GM12865 (cell line): ENCODE results near the gene PRPSAP2.

Experiments used
- DNase-seq: peaks from one replicate; pipeline ENCODE4 v3.0.0; 2010; ENCODE audit warnings: low read depth
- H3K4me3 ChIP-seq: 2 replicates; pipeline ENCODE4 v1.5.1; 2011; ENCODE audit warnings: mild to moderate bottlenecking, low read depth, low read length, control low read depth
- TF ChIP-seq, protein P1 (sequence below): IDR thresholded peaks from 2 replicates; pipeline ENCODE4 v1.5.1; 2011; ENCODE audit warnings: low read length, control low read depth, low read depth, inconsistent platforms; ENCODE audit not compliant: insufficient read depth; ENCODE audit errors: missing control alignments

Gene PRPSAP2

DNA sequence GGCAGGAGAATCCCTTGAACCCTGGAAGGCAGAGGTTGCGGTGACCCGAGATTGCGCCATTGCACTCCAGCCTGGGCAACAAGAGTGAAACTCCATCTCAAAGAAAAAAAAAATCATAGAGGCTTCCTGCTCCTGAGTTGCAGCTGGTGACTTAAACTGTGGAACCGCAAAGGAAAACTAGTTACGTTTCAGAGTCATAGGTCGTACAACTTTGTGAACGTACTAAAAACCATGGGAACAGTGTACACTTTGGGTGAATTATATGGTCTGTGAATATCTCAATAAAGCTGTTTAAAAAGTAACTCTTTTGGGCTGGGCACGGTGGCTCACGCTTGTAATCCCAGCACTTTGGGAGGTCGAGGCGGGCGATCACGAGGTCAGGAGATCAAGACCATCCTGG lies 117.7 kb downstream of the PRPSAP2 start:
- TF ChIP-seq, protein P1, sequence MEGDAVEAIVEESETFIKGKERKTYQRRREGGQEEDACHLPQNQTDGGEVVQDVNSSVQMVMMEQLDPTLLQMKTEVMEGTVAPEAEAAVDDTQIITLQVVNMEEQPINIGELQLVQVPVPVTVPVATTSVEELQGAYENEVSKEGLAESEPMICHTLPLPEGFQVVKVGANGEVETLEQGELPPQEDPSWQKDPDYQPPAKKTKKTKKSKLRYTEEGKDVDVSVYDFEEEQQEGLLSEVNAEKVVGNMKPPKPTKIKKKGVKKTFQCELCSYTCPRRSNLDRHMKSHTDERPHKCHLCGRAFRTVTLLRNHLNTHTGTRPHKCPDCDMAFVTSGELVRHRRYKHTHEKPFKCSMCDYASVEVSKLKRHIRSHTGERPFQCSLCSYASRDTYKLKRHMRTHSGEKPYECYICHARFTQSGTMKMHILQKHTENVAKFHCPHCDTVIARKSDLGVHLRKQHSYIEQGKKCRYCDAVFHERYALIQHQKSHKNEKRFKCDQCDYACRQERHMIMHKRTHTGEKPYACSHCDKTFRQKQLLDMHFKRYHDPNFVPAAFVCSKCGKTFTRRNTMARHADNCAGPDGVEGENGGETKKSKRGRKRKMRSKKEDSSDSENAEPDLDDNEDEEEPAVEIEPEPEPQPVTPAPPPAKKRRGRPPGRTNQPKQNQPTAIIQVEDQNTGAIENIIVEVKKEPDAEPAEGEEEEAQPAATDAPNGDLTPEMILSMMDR, result no peak
- no peak overlapping the region for H3K4me3 ChIP-seq
- no peak for DNase-seq

DNA sequence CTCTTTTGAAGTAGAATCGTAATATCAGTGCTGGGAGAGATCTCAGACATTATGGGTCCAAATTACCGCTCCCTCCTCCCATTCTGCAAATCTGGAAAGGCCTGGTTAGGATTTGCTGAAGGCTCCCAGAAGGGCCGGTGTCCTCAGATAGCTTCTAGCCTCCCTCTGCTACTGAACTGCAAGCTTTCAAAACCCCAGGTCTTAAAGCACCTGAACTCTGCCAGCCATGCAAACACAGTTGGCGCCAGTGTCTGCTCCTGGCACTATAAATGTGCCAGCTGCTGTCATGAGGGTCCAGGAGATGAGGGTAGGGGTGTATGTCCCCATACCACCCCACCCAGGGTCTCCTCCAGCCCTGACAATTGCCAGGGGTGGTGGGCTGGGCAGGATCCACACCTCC lies 118.3 kb downstream of the PRPSAP2 start:
- H3K4me3 ChIP-seq, result no peak overlapping the region
- no peak for DNase-seq
- TF ChIP-seq, protein P1, result no peak

DNA sequence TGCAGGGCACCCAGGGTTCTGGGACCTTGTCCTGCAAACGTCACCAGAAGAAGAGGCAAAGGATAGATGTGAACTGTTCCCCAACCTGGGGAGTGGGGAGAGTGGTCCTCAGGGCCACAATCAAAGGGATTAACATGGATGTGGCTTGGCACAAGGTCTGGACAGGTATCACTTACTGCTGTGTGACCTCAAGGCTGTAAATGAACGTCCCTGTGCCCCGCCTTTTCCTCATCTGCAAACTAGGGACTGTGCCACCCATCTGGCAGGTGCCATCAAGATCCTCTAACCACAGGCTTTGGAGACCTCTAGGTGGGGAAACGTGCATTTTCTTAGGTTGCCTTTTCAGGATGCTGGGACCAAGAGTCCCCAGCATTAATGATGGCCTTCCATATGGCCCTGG lies 119.1 kb downstream of the PRPSAP2 start:
- TF ChIP-seq, protein P1, result no peak
- no peak overlapping the region for H3K4me3 ChIP-seq
- no peak for DNase-seq

DNA sequence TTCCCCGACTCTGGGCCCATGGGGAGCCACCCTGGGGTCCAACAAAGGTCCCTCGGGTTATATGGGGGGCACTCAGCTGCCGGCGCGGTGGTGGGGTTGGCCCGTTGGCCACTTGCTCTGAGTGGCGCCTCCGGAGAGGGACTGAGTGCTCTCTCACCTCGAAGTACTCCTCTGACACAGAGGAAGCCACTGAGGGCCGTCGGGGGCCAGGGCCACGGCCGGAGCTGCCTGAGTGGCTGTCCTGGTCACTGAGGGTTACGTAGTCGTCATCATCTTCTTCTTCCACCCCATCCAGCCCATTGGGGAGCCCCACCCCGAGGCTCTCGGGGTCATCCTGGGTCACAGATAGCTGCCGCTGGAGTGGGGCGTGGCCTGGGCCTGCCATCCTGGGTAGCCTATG lies 119.7 kb downstream of the PRPSAP2 start:
- no peak overlapping the region for H3K4me3 ChIP-seq
- no peak for DNase-seq
- TF ChIP-seq, protein P1, result no peak

DNA sequence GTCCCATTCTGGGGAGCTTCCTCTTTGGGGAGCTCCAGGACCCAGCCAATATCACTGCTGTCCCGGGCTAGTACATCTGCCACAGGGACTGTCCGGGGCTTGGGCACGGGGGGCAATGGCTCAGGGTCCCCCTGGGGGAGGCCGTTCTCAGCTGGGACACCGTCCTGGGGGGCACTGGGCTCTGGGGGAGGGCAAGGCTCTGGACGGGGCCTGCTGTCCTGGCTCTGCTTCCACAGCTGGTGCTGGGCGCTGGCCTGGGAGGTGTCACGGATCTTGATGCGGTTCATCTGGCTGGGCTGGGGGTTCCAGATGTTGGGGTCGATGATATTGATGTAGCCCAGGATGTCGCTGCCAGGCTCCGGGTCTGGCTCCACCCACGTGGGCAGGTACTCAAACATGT lies 120.1 kb downstream of the PRPSAP2 start:
- TF ChIP-seq, protein P1, result no peak
- DNase-seq, result no peak
- no peak overlapping the region for H3K4me3 ChIP-seq

DNA sequence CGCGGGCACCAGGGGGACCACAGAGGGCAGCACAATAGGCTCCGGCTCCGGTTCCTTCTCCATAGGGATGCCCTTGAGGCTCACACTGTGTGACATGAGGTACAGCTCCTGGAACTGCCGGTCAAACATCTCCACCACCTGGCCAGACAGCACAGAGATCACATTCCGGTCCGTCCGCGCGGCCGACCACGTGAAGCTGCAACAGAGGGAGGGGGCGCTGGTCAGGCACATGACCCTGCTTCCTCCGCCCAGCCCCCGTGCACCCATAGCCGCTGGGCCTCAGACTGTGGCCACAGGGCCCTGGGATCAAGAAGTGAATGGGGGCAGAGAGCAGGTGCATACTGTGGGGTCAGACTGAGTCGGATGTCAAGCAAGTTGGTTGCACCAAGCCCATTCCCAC lies 120.7 kb downstream of the PRPSAP2 start:
- TF ChIP-seq, protein P1, result no peak
- no peak overlapping the region for H3K4me3 ChIP-seq

More for the DNA sequence above, 120.7 kb downstream of the PRPSAP2 start:
- DNase-seq, result no peak
